ENCODE results near the gene OR4L1.

- TF ChIP-seq ZNF274 (IDR thresholded peaks at IDR 0.05; ENCODE audit: low read depth, low read length) (no peak), SUZ12 (IDR thresholded peaks at IDR 0.05; ENCODE audit: extremely low read depth, insufficient read depth, insufficient read length) (no peak)
These were observed 33.6 kb downstream of the OR4L1 start for GRCh38 chr14:20093442-20093841.

Data from NT2/D1 (cell line).